ENCODE data around the gene MAP7.
"Not testable (repeated sequence)": the region's sequence is repeated elsewhere in the genome, so short reads cannot be mapped to it uniquely, and the experiment has no call there.

MAP7 gene

DNA sequence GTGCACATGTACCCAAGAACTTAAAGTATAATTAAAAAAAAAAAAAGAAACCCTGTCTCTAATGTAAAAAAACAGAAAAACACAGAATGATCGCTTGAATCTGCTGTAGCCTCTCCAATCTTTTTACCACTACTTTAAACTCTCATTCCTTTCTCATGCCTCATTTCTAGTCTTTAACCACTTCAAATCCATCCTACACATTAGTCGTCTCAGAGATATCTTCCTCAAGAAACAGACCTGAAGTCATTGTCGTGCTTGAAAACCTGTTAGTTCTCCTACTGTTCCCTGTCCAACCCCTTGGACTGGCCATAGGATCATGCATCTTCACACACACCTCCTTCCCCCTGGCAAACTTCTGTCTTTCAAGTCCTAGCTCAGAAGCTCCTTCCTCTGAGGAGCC is 148.5 kb downstream of the MAP7 start:
- in situ Hi-C loops (cut with HindIII; ENCODE audit: low sequenced_read_pairs): no loop called here
- DNase-seq (ENCODE audit: low read depth): peak; percentile 31
- H3K4me3 ChIP-seq (ENCODE audit: low read depth, low read length): no peak overlapping the region
- TF ChIP-seq, protein P1, sequence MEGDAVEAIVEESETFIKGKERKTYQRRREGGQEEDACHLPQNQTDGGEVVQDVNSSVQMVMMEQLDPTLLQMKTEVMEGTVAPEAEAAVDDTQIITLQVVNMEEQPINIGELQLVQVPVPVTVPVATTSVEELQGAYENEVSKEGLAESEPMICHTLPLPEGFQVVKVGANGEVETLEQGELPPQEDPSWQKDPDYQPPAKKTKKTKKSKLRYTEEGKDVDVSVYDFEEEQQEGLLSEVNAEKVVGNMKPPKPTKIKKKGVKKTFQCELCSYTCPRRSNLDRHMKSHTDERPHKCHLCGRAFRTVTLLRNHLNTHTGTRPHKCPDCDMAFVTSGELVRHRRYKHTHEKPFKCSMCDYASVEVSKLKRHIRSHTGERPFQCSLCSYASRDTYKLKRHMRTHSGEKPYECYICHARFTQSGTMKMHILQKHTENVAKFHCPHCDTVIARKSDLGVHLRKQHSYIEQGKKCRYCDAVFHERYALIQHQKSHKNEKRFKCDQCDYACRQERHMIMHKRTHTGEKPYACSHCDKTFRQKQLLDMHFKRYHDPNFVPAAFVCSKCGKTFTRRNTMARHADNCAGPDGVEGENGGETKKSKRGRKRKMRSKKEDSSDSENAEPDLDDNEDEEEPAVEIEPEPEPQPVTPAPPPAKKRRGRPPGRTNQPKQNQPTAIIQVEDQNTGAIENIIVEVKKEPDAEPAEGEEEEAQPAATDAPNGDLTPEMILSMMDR (IDR thresholded peaks at IDR 0.05; ENCODE audit: low read depth, low read length, missing control alignments): no peak

DNA sequence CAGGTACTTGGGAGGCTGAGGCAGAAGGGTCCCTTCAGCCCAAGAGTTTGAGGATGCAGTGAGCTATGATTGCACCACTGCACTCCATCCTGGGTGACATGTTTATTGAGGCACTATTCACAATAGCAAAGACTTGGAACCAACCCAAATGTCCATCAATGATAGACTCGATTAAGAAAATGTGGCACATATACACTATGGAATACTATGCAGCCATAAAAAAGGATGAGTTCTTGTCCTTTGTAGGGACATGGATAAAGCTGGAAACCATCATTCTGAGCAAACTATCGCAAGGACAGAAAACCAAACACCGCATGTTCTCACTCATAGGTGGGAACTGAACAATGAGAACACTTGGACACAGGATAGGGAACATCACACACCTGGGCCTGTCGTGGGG is 149.0 kb downstream of the MAP7 start:
- H3K4me3 ChIP-seq (ENCODE audit: low read depth, low read length); in situ Hi-C loops (cut with HindIII; ENCODE audit: low sequenced_read_pairs); DNase-seq (ENCODE audit: low read depth): not testable (repeated sequence)

DNA sequence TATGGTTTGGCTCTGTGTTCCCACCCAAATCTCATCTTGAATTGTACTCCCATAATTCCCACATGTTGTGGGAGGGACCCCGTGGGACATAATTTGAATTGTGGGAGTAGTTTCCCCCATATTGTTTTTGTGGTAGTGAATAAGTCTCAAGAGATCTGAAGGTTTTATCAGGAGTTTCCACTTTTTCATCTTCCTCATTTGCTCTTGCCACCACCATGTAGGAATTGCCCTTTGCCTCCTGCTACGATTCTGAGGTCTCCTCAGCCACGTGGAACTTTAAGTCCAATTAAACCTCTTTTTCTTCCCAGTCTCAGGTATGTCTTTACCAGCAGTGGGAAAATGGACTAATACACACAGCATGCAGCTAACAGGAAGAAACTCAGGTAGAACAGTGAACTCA is 151.8 kb downstream of the MAP7 start:
- no peak for DNase-seq (ENCODE audit: low read depth)
- in situ Hi-C loops (cut with HindIII; ENCODE audit: low sequenced_read_pairs): no loop called here
- no peak overlapping the region for H3K4me3 ChIP-seq (ENCODE audit: low read depth, low read length)
- TF ChIP-seq, protein P1 (IDR thresholded peaks at IDR 0.05; ENCODE audit: low read depth, low read length, missing control alignments): no peak

DNA sequence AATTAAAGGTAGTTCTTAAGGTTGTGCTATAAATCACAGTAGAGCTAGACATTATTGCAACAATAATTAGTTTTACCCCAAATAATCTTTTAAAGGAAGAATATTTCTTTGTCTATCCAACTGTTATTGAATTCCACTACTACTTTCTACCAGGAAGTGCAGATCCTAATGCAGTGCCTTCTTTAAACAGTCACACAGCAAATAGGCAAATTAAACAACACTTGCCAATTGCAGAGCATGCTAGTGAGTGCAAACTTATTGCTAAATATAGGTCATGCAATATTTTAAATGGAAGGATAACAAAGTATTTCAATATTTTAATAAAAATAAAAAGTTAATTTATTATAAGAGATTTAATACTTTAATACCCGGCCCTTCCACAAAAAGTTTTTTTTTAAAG is 153.3 kb downstream of the MAP7 start:
- DNase-seq (ENCODE audit: low read depth): no peak
- H3K4me3 ChIP-seq (ENCODE audit: low read depth, low read length): no peak overlapping the region
- in situ Hi-C loops (cut with HindIII; ENCODE audit: low sequenced_read_pairs): no loop called here
- TF ChIP-seq, protein P1 (IDR thresholded peaks at IDR 0.05; ENCODE audit: low read depth, low read length, missing control alignments): no peak

DNA sequence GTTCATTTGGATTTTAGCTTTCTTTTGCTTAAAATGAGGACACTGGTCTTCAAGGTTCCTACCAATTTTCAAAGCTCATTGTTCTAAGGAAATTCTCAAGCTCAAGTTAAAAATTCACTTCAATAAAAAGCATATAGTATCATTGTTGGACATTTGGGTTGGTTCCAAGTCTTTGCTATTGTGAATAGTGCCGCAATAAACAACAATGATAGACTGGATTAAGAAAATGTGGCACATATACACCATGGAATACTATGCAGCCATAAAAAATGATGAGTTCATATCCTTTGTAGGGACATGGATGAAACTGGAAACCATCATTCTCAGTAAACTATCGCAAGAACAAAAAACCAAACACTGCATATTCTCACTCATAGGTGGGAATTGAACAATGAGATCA is 159.3 kb downstream of the MAP7 start:
- in situ Hi-C loops (cut with HindIII; ENCODE audit: low sequenced_read_pairs); H3K4me3 ChIP-seq (ENCODE audit: low read depth, low read length); DNase-seq (ENCODE audit: low read depth): not testable (repeated sequence)

DNA sequence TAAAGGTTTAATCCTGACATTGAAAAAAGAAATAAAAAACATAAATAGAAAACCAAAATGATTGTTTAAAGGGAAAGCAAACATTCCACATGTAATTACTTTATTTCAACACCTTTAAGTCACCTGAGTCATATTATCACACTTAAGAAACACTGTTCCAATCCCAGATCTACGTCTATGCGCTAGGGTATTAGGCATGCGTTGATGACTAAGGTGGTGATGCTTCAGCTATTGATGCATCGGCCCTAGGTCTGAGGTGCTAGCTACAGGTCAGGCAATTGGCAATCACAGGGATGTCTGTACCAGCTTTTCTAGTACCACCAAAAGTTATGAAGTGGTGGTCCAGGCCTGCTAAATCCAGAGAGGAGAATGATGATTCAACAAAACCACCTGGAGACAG is 162.9 kb downstream of the MAP7 start:
- no peak for DNase-seq (ENCODE audit: low read depth)
- no peak overlapping the region for H3K4me3 ChIP-seq (ENCODE audit: low read depth, low read length)
- in situ Hi-C loops (cut with HindIII; ENCODE audit: low sequenced_read_pairs): no loop called here
- TF ChIP-seq, protein P1 (IDR thresholded peaks at IDR 0.05; ENCODE audit: low read depth, low read length, missing control alignments): no peak

DNA sequence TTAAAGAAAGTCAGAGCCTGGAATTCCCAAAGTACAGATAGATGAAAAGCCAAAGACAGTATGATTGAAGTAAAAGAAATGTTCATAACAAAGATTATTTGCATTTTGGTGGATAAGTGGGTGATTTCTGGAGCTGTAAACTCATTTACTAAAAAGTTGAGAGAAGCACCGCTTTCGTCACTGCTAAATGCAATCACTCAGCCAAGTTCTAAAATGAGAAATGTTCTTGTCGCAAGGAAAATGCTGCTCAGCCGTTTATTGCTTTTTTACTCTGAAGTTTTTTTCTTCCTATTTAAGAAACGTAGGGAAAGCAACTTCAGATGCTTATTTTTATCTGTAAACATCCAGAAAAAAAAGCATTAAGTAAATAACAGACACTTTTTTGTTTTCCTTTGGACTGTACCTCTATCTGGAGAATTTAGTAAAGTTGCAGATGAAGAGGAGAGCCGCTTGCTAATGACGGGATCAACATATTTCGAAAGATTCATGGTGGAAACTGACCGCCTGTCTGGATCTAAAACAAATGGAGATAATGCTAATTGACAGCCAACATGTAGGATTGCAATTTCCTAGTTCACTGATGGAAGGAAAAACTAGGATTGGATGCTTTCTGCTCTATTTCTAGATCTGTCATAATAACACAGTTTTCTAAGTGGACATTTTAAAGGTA is 166.8 kb downstream of the MAP7 start:
- in situ Hi-C loops (cut with HindIII; ENCODE audit: low sequenced_read_pairs): no loop called here
- H3K4me3 ChIP-seq (ENCODE audit: low read depth, low read length): no peak overlapping the region
- DNase-seq (ENCODE audit: low read depth): no peak
- TF ChIP-seq, protein P1 (IDR thresholded peaks at IDR 0.05; ENCODE audit: low read depth, low read length, missing control alignments): no peak

Measured in astrocyte of the cerebellum (primary cell).